Measurements from ENCODE around the gene DYNLRB1.
A peak's percentile ranks its signal among the peaks of the same experiment; 100 is the strongest.

DYNLRB1 gene

DNA sequence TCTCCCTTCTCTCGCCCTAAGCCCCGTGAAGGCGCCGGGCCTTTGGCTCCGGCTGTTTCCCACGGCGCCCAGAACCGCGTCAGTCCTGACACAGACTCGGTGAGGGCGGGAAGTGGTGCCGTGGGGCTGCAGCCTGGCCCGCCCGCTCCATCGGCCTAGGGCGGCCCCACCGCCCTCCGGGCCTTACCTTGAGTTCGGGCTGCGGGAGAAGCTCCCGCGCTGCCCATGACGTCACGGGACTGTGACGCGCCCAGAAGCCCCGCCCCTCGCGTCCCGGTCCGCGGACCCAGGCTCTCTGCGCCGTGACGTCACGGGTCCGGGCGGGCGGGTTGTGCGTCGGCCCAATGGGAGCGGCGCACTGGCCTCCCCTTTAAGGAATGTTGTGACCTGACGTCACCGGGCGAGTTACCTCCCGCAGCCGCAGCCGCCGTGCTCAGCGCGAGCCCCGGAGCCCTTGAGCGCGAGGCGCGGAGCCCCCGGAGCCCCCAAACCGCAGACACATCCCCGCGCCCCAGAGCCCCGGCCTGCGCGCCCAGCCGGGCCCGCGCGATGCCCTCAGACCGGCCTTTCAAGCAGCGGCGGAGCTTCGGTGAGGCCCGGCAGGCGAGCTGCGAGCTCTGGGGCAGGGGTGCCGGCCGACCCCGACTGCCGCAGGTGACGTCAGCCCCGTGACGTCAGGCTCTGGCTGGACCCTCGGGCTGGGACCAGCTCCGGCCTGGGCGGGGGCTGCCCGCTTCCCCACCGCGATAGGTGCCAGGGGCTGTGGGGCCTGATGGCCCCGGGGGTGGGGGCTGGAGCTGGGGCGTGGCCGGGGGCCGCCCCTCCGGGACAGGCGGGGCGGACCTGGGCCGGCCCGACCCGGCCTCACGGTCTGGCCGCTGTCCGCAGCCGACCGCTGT lies 42.3 kb downstream of the DYNLRB1 start, which contains the start of gene MAP1LC3A:
TSS of gene MAP1LC3A (plus strand) at position 399 of the 899 bp plus-strand sequence. CDS start at position 550, 151 bp downstream.
- peak; percentile 99 for DNase-seq (ENCODE audit: low spot score)

GRCh38 chr20:34559311-34560140 lies 43.3 kb downstream of the DYNLRB1 start:
- no peak for DNase-seq (ENCODE audit: low spot score)

GRCh38 chr20:34560141-34560523 lies 43.9 kb downstream of the DYNLRB1 start:
- DNase-seq (ENCODE audit: low spot score), result no peak

DNA sequence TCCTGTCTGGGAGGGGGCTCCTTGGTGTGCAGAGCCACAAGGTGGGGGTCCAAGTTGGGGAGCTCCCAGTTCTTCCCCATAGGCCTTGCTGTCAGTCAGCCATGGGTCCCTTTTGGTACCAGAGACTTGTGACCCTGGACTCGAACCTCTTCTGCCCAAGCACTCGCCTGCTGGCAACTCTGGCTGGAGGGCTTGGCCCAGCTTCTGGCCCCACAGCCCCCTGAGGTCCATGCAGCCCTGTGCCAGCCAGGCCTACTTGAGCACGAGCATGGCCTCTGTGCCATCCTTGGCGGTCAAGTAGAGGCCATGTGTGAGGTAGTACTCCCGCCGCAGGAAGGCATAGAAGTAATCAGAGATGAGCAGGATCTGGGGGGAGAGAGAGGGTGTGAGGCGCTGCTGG lies 44.4 kb downstream of the DYNLRB1 start:
- DNase-seq (ENCODE audit: low spot score), result no peak

GRCh38 chr20:34561661-34562060 lies 45.4 kb downstream of the DYNLRB1 start:
- DNase-seq (ENCODE audit: low spot score), result no peak

DNA sequence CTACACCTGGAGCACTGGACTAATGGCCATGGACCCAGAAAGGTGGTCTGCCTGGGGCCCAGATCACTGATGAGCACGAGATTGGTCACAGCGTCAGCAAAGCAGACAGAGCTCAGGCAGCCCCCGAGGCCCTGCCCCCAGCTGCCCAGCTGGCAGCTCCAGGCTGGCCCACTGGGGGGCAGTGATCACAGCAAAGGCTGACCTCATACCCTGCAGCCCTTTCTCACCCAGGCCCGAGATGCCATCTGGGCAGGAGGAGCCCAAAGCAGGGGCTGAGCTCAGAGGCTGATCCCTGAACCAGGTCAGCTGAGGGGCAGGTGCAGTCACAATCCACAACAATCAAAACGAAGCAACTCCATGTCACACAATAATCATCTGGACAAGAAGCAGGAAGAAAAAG lies 46.4 kb downstream of the DYNLRB1 start:
- DNase-seq (ENCODE audit: low spot score), result peak; percentile 70

GRCh38 chr20:34564833-34565232 lies 48.6 kb downstream of the DYNLRB1 start:
- no peak for DNase-seq (ENCODE audit: low spot score)

DNA sequence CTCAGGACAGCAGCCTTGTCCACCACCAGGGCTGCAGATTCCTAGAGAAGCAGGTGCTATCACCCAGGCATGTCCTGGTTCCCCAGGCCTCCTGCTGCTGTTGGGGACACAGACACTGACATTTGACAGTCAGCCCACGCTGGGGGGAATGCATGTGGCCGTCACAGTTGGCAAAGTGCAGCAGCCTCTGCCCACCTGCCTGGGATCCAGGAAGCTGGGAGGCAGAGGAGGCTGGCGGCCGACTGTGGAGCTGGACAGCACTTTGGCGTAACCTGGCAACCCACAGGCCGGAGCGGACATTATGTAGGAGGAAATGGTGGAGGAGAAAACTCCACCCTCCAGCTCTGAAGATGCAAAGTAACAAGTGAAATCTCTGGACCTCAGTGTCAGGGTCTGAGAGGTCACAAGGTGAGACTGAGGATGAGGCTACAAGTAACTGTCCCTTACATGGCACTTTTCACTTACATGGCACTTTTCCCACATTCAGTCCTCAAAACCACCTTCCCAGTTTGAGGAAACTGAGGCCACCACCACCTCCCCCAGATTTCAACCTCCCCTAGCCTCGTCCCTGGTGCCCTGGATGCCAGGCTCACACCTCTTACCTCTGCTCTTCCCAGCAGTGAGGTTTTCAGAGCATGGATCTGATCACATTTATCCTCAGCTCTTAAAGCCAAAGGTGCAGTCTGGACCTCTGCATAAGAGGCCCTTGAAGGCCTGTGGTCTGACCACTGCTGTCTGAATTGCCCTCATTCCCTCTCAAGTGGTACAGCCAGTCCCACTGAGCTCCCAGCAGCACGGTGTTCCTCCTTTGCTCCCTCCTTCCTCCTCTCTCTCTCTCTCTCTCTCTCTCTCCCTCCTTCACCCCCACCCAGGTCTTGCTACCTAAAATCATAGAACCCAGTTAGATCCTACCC lies 51.0 kb downstream of the DYNLRB1 start:
- no peak for DNase-seq (ENCODE audit: low spot score)

DNA sequence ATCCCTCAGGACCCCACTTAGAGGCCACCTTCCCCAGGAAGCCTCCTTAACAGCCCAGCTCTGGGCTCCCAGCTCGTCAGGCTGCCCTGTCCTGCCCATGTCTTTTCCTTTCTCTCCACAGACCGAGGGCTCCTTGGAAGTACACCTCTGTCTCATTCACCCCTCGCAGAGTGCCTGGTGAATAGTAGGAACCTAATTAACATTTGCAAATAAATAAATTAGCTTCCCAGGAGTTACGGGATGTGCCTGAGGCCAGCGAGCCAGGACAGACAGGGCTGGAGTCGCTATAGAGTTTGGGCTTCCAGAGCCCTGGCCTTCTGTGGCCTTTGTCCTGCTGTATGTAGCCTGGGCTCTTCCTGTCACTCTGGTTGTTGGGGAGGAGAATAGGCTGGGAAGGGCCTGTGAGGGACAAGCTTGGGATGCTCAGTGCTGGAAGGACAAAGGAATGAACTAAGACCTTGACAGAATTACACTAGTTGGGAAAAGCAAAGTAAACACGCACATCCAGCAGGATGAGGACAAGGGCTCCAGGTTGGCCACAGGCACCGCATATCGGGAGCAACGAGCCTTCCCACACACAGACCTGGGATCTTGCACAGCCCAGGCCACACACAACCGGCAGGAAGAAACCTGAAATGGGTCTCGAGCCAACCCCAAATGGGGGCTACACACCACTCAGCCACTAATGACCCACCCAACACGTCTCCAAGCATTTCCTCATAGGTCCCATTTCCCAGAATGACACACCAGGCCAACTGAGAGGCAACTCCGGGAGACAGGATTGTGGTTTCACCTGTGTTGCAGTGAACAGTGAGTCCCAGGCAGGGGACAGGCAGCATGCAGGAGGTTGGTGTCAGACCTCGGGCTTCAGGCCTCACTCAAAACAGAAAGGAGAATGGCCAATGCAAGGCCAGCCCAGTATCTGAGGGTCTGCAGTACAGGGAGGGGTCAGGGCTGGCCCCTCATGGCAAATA lies 52.0 kb downstream of the DYNLRB1 start:
- no peak for DNase-seq (ENCODE audit: low spot score)

DNA sequence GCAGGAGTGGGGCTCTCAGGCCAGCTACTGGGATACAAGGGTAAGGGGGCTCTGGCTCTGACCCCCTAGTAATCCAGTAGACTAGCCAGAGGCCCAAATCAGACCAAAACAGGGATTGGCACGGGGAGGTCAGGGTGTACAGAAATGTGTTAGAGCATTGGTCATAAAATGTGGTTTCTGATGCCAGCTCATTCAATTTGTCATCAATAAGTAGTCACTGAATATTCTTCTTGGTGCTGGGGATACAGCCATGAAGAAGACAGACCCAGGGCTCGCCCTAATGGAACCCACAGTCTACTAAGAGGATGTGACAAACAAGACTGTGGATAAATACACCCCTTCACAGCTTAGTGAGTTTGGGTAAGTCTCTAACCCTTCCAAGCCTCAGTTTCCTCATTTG lies 53.4 kb downstream of the DYNLRB1 start:
- no peak for DNase-seq (ENCODE audit: low spot score)

DNA sequence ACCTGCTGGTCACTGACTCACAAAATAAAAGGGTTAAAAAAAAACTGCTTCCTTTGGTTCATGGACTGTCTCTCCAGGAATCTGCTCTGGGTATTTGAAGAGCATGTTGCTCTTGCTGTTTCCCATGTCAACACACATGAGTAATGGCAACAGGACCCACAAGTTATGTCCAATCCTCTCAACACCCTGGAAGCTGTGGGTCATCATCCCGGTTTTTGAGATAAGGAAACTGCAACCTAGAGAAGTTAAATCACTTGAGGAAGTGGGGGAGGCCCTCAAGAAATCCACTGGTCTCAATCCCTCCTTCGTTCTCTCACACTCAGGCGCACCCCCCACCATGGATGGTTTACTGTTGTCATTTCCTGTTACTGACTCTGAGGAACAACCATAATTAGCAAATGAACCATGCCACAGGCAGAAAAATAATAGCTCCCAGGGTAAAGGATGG lies 54.7 kb downstream of the DYNLRB1 start:
- DNase-seq (ENCODE audit: low spot score), result no peak

- DNase-seq (ENCODE audit: low spot score), result no peak
These were observed 55.5 kb downstream of the DYNLRB1 start for GRCh38 chr20:34571753-34572152.

DNA sequence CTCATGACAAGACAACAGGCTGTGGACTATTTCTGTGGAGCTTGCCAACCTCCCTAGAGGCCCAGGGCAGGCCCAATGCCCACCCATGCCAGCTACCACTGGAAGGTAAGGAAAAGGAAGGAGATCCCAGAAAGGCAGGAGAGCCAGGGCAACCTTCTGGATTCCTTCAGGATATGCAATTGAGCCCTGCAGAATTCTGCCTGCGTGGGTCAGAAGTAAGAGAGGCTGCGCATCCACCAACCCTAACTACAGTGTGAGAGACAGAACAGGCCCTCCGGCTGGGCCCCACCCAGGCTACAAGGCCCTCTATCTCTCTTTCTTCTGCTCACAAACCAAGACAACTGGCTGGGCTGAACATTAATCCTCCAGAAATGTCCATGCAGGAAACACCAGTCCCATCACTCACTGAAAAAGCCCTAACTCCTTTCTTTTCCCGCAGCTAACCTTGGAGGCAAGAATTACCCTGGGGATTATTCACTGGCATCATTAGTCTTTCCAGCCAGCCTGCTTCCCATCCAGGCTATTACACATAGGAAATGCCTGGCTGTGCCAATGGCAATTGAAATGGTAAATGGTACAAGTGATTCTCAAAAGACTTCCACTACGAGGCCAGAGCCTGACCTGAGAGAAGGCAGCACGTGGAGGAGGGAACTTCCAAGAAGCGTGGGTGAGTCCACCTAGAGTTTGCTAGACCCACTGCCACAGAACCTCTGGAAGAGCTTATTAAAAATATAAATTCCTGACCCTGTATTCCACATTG lies 57.5 kb downstream of the DYNLRB1 start:
- DNase-seq (ENCODE audit: low spot score), result no peak

DNA sequence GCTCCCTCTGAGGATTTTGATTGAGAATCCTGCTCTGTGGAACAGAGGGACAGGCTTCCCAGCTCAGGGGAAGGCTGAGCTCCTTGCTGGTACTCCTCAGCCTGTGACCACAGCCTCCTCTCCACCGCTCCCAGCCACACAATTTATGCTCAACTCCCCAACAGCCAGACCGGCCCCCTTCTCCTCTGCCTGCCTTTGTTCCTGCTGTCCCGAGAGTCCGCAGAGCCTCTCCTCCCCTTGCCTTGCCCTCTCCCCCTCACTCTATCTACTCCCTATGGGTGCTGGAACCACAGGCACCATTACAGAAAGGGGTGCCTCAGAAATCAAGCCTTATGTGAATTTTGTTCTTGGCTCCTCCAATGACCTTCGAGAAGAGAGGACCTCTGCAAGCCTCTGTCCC lies 58.2 kb downstream of the DYNLRB1 start:
- DNase-seq (ENCODE audit: low spot score), result no peak

DNA sequence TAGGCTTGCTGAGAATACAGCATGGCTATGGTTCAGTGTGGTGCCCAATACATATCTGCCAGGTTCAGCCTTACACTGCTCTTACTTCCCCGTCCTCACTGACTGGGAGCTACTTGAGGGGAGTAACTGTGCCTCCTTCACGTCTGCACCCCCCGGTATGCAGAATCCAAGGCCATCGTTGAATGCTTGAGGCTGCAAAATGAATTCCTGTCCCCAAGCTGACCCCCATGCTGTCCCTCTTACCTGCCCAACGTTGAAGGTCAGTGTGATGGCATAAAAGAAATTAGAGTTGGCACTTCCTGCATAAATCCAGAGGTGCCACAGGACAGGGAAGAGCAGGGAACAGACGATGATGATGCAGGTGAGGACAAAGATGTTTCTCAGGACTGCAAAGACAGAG lies 58.6 kb downstream of the DYNLRB1 start:
- DNase-seq (ENCODE audit: low spot score), result no peak

GRCh38 chr20:34575271-34575670 lies 59.0 kb downstream of the DYNLRB1 start:
- no peak for DNase-seq (ENCODE audit: low spot score)

DNA sequence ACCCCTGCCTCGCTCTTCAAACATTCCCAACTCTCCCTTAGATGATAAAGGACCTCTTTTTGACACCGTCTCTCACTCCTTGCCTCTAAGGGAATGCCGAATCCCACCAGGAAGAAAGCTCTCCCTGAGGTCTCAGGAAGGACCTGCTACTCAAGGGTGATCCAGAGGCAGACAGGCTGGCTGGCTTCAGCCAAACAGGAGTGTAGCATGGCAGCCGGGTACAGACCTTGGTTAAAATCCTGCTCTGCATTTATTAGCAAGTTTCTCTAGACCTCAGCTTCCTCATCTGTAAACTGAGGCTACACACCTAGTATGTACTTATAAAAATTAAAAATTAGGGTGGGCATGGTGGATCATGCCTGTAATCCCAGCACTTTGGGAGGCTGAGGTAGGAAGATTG lies 59.5 kb downstream of the DYNLRB1 start:
- DNase-seq (ENCODE audit: low spot score), result no peak

DNA sequence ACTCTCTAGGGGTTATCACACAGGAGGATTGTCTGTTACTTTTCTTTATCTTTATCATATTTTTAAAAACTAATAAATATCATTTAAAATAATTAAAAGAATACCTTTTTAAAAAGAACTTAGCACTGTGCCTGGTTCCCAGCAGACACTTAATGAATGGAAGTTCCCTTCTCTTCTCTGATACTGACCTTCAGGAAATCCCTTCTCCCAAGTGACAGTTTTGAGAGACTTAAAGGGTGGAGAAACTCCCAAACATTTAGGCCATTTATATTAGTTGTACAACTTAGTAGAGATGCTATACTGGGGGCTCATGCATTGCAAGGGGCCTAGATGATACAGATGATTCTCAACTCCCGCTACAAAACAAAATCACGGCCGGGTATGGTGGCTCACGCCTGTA lies 60.8 kb downstream of the DYNLRB1 start:
- no peak for DNase-seq (ENCODE audit: low spot score)

- no peak for DNase-seq (ENCODE audit: low spot score)
These were observed 61.8 kb downstream of the DYNLRB1 start for GRCh38 chr20:34578025-34578424.

GRCh38 chr20:34578521-34578920 lies 62.3 kb downstream of the DYNLRB1 start:
- DNase-seq (ENCODE audit: low spot score), result no peak

Measured in AG20443 (cell line).